Ascending aorta (tissue), 2 donors: ENCODE results near the gene DCTPP1. TPM values are rescaled to one million over a fixed set of nuclear protein-coding genes. Genes with fewer than 3 reads are reported as not detected.

Source experiments
- DNase-seq, 2 donors: peaks; one replicate each; pipeline ENCODE4 v3.0.0-alpha.2; 2019; ENCODE audit warnings: low spot score in 2 of 2
- H3K27ac ChIP-seq, 2 donors: fragments of 200-600 bp; sonication (generic); one replicate each; pipeline ENCODE4 v1.5.1; 2016 to 2017; ENCODE audit warnings: mild to moderate bottlenecking in 1 of 2
- H3K27me3 ChIP-seq: fragments of 200-600 bp; sonication (generic); one replicate; pipeline ENCODE4 v1.5.1; 2017
- H3K36me3 ChIP-seq, 2 donors: fragments of 200-600 bp; sonication (generic); one replicate each; pipeline ENCODE4 v1.5.1; 2016
- H3K4me1 ChIP-seq, 2 donors: fragments of 200-600 bp; sonication (generic); one replicate each; pipeline ENCODE4 v1.5.1; 2016 to 2017; ENCODE audit warnings: mild to moderate bottlenecking in 1 of 2
- H3K4me3 ChIP-seq, 2 donors: fragments of 200-600 bp; sonication (generic); one replicate each; pipeline ENCODE4 v1.5.1; 2016 to 2017; ENCODE audit warnings: mild to moderate bottlenecking in 1 of 2
- H3K9me3 ChIP-seq, 2 donors: fragments of 200-600 bp; sonication (generic); one replicate each; pipeline ENCODE4 v1.5.1; 2016
- intact Hi-C: fragments of 100-400 bp; cut with DNase I; formaldehyde crosslinking; loops from one replicate; pipeline ENCODE4 v1.15.1; 2023
- total RNA-seq: library from RNA; depleted of rRNA; stranded (reverse); fragments of >200 nt; gene quantifications from one replicate; pipeline ENCODE4 v1.1.0, GENCODE V29; 2016
- TF ChIP-seq, protein P1 (sequence below), 3 experiments: fragments of 200-600 bp in 2 of 3; fragments of 450-650 bp in 1 of 3; sonication (generic) in 2 of 3; IDR thresholded peaks; one replicate each; pipeline ENCODE4 v1.5.1; 2016 to 2019; ENCODE audit warnings: antibody characterized with exemption in 3 of 3, mild to moderate bottlenecking in 1 of 3, moderate library complexity in 1 of 3

Gene DCTPP1
- total RNA-seq, 1 donor from 2014 or later: 7.2 TPM

DNA sequence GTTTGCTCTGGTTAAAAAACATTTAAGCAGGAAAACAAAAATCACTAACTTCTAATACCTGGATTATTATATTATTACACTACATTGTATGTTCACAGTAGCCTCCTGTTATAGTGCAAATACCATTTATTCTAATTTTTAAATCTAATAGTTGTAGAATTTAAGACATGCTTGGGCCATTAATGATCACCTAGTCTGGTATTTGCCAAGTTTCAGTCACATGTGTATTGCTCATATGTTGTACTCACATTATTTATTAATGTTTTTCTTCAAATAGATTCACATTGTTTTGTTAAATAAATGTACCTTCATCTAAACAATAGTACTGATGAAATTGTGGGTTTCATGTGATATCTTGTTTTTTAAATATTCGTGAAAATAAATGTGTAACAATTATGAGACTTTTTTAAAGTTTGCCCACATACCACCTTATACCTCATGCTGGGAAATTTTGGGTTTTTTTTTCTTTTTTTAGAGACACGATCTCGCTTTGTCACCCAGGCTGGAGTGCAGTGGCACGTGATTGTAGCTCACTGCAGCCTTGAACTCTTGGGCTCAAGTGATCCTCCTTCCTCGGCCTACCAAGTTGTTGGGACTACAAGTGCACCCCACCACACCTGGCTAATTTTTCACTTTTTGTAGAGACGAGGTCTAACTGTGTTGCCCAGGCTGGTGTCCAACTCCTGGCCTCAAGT lies 16.6 kb downstream of the DCTPP1 start:
- no peaks in the 10 kb centered on the region for H3K27me3 ChIP-seq
- no peak overlapping the region for H3K4me3 ChIP-seq
- H3K27ac ChIP-seq: no peak overlapping the region
- TF ChIP-seq, protein P1, sequence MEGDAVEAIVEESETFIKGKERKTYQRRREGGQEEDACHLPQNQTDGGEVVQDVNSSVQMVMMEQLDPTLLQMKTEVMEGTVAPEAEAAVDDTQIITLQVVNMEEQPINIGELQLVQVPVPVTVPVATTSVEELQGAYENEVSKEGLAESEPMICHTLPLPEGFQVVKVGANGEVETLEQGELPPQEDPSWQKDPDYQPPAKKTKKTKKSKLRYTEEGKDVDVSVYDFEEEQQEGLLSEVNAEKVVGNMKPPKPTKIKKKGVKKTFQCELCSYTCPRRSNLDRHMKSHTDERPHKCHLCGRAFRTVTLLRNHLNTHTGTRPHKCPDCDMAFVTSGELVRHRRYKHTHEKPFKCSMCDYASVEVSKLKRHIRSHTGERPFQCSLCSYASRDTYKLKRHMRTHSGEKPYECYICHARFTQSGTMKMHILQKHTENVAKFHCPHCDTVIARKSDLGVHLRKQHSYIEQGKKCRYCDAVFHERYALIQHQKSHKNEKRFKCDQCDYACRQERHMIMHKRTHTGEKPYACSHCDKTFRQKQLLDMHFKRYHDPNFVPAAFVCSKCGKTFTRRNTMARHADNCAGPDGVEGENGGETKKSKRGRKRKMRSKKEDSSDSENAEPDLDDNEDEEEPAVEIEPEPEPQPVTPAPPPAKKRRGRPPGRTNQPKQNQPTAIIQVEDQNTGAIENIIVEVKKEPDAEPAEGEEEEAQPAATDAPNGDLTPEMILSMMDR (IDR thresholded peaks at IDR 0.05): no peak
- H3K9me3 ChIP-seq: no peaks in the 10 kb centered on the region
- H3K36me3 ChIP-seq: peaks cover 7 to 18% of the 10 kb centered on the region in 2 donors
- no peak for DNase-seq
- peaks cover 15 to 18% of the 10 kb centered on the region in 2 donors for H3K4me1 ChIP-seq
- intact Hi-C loops: no loop called here

DNA sequence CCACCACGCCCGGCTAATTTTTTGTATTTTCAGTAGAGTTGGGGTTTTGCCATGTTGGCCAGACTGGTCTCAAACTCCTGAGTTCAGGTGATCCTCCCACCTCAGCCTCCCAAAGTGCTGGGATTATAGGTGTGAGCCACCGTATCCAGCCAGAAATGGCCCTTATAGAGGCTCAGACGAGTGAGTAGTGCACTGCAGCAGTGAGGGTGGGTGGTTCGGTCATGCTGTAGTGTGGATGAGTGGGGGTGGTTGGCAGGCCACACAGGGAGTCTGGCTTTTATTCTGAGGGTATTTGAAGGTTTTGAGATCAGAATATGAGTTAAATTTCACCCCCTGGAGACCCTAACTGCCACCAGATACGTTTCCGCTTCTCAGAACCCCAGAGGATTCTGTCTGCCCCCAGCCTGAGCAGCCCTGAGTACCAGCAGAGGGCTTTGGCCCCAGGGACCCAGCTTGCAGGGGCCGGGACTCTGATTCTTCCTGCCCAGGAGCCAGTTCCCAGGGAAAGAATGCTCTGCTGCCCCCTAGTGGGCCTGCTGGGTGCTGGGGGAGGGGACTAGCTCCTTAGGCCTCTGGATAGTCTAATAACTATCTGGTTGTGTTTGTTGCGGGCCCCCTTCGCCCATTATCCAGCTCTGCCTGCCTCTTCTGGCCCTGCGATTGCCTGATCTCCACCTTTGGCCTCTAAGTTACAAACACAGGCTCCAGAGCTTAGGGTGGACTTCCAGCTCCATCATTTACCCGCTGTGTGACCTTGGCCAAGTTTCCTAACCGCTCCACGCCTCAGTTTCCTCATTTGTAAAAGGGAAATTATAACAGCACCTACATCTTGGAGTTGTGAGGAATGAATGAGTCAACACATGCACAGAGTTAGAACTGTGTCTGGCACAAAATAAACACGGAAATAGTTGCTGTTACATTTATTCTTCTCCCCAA lies 20.4 kb downstream of the DCTPP1 start:
- H3K36me3 ChIP-seq: peaks cover 7 to 18% of the 10 kb centered on the region in 2 donors
- no peaks in the 10 kb centered on the region for H3K27me3 ChIP-seq
- DNase-seq: peak; percentile 48 to 96
- no peaks in the 10 kb centered on the region for H3K9me3 ChIP-seq
- H3K4me3 ChIP-seq: no peak overlapping the region
- intact Hi-C loops: no loop called here
- peak overlapping the region; percentile 36 to 79 for H3K27ac ChIP-seq
- H3K4me1 ChIP-seq: peaks cover 8 to 16% of the 10 kb centered on the region in 2 donors
- TF ChIP-seq, protein P1 (IDR thresholded peaks at IDR 0.05): peak; percentile 92

DNA sequence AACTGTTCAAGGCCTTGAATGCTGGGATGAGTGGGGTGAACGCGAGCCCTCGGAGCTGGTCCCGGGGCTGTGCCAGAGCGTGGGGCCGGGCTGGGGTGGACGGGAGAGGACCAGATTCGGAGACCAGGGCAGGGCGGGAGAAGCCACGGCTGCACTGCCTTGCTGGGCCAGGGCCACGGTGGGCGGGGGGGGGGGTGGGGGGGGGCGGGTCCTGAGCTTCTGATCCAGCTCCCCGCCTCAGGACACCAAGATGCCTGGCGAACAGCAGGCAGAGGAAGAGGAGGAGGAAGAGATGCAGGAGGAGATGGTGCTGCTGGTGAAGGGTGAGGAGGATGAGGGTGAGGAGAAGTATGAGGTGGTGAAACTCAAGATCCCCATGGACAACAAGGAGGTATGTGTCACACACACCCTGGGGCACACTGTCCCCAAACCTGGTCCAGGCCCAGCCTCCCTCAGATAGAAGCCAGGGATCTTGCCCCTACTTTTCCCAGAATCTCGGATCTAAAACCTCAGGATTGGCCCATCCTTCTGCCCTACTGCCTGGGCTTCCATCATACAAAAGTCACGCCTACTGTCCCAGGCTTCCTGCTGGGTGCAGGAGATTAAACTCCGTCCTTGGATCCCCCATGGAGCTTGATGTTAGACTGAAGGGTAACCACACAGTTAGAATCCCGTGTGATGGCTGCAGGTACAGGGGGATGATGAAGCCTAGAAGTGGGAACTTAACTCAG lies 21.9 kb downstream of the DCTPP1 start:
- H3K36me3 ChIP-seq: peaks cover 5 to 11% of the 10 kb centered on the region in 2 donors
- peak overlapping the region; percentile 79 to 94 for H3K27ac ChIP-seq
- peaks cover 8 to 16% of the 10 kb centered on the region in 2 donors for H3K4me1 ChIP-seq
- intact Hi-C loops: loop anchor here (1.0 to 2.0 kb wide), 3 partner anchors 13 to 37 kb away; partner anchors contain the start of genes TBC1D10B and ZNF48
- no peak for DNase-seq
- H3K4me3 ChIP-seq: peak overlapping the region; percentile 67 to 82
- no peaks in the 10 kb centered on the region for H3K27me3 ChIP-seq
- H3K9me3 ChIP-seq: no peaks in the 10 kb centered on the region
- TF ChIP-seq, protein P1 (IDR thresholded peaks at IDR 0.05): no peak

DNA sequence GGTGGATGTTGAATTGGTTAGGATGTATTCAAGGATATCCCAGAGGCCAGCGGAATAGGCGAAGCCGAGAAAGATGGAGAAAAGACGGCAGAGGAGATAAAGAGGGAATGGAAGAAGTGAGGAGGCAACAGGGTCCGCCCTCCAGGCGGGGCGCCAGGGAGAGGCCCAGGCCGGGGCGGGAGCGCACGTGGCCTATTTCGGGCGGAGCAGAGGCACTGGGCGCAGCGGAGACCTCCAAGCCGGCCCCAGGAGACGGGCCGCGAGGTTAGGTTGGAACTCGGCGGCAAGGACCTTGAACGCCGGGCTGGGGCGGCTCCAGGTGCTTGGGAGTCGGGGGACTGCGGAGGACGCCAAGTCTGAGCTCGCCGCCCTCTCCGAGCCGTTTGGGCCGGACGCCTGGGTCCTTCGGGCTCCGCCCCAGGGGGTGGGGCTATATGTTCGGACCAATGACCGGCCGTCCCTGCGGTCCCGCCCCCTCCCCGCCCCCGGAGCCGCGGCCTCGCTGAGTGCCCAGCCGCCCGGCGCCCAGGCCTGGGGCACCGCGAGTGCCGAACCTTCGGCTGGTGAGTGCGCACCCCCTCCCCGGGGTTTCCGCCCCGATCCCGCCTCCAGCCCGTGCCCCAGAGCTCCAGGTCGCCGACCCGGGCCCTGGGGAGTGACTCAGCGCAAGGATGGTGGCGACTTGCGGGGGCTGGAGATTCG lies 22.6 kb downstream of the DCTPP1 start, which contains the start of gene ZNF771:
ZNF771 (plus strand) TSS at position 505 of the 702 bp plus-strand sequence. CDS start 448 bp downstream, outside the sequence.
- intact Hi-C loops: loop anchor here (1.0 to 2.0 kb wide), 3 partner anchors 12 to 36 kb away; partner anchors contain the start of genes TBC1D10B and ZNF48
- no peaks in the 10 kb centered on the region for H3K27me3 ChIP-seq
- peak within 1 kb of the TSS; percentile 67 to 82 for H3K4me3 ChIP-seq
- TF ChIP-seq, protein P1 (IDR thresholded peaks at IDR 0.05): peak in 1 of 3 experiments; percentile 4
- H3K27ac ChIP-seq: peak within 1 kb of the TSS; percentile 79 to 94
- peaks cover 8 to 16% of the 10 kb centered on the region in 2 donors for H3K4me1 ChIP-seq
- DNase-seq: peak; percentile 70 to 95
- H3K36me3 ChIP-seq: peaks cover under 1 to 9% of the 10 kb centered on the region in 2 donors
- H3K9me3 ChIP-seq: no peaks in the 10 kb centered on the region
